Keratinocyte (primary cell): Measurements from ENCODE around the gene SMAD3.

Source experiments
- EZH2 ChIP-seq: IDR thresholded peaks from one replicate; pipeline ENCODE4 v1.6.1; 2012; ENCODE audit warnings: inconsistent platforms, mild to moderate bottlenecking, low read length, moderate library complexity
- TF ChIP-seq, protein P1 (sequence below), 3 experiments: IDR thresholded peaks in 1 of 3; conservative IDR thresholded peaks in 1 of 3; optimal IDR thresholded peaks in 1 of 3; 2 replicates in 2 of 3; 3 replicates in 1 of 3; pipeline versions ENCODE3 to v1.5.1; 2011; ENCODE audit warnings: low read length in 3 of 3, mild to moderate bottlenecking in 3 of 3, moderate library complexity in 2 of 3, control low read depth in 1 of 3, inconsistent platforms in 1 of 3; ENCODE audit not compliant: insufficient read depth in 2 of 3; ENCODE audit errors: extremely low read depth in 1 of 3

DNA sequence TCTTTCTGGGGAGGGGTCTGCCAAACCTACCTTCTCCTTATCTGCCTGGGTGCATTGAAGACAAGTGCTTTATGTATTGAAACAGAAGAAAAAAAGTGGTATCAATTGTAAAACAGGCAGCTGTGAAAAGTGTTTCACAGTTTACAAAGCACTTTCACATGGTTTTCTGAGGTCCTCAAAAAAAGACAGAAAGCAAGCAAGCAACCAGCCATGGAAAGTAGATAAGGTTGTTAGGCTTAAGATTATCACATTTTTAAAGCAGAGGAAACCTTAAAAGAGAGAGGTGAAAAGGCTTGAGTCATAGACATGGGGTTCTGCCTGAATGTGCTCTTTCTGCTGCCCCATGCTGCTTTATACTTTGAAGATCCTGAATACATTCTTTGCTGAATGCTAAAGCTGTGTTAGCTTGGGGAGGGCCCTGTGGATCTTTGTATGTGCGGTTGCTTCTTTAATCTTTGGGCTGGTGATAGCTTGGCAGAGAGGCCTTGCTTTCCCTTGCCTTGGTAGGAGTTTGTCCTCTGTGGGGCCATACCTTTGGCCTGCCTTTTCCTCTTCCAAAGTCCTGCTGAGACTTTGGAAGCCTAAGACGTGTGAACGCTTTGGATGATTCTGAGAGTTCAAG lies 2.6 kb downstream of the SMAD3 start:
- TF ChIP-seq, protein P1, sequence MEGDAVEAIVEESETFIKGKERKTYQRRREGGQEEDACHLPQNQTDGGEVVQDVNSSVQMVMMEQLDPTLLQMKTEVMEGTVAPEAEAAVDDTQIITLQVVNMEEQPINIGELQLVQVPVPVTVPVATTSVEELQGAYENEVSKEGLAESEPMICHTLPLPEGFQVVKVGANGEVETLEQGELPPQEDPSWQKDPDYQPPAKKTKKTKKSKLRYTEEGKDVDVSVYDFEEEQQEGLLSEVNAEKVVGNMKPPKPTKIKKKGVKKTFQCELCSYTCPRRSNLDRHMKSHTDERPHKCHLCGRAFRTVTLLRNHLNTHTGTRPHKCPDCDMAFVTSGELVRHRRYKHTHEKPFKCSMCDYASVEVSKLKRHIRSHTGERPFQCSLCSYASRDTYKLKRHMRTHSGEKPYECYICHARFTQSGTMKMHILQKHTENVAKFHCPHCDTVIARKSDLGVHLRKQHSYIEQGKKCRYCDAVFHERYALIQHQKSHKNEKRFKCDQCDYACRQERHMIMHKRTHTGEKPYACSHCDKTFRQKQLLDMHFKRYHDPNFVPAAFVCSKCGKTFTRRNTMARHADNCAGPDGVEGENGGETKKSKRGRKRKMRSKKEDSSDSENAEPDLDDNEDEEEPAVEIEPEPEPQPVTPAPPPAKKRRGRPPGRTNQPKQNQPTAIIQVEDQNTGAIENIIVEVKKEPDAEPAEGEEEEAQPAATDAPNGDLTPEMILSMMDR (optimal IDR thresholded peaks at IDR 0.05 in 1 of 3, IDR thresholded peaks at IDR 0.05 in 1 of 3, conservative IDR thresholded peaks at IDR 0.05 in 1 of 3; ENCODE audit: extremely low read depth in 1 of 3, insufficient read depth in 2 of 3, low read length in 3 of 3): no peak
- TF ChIP-seq EZH2: no peak
